ENCODE data around the gene CACNA1C. TPM values are rescaled to one million over a fixed set of nuclear protein-coding genes. Genes with fewer than 3 reads are reported as not detected.

CACNA1C gene
- total RNA-seq, 2 donors from 2014 or later: 0.86 to 6.3 TPM

GRCh38 chr12:2376908-2377657 is 324.3 kb downstream of the CACNA1C start:
- Histone ChIP-seq H3K4me1 (ENCODE audit: control insufficient read depth, insufficient read depth, low read length) (no peaks in the 10 kb centered on the region), H3K27ac (ENCODE audit: low read depth, low read length) (no peak overlapping the region), H3K36me3 (ENCODE audit: control insufficient read depth, insufficient read depth, low read length) (no peaks in the 10 kb centered on the region), H3K9ac (ENCODE audit: extremely low read depth, low read length, poor library complexity, severe bottlenecking) (no peak overlapping the region), H3K4me3 (ENCODE audit: low read length) (no peak overlapping the region), H3K27me3 (ENCODE audit: control insufficient read depth, insufficient read depth, low read length, poor library complexity, severe bottlenecking) (no peaks in the 10 kb centered on the region), H3K9me3 (ENCODE audit: control insufficient read depth, low read length) (no peaks in the 10 kb centered on the region)
- peaks cover 15% of the 10 kb centered on the region for H3K4me1 Mint-ChIP-seq
- WGBS, 2 experiments (ENCODE audit: insufficient coverage in 1 of 2, insufficient read length in 1 of 2): 64 to 68% methylated on average over 12 to 20 of the region's 20 CpGs
- no peak overlapping the region for H3K4me3 Mint-ChIP-seq
- peaks cover 16% of the 10 kb centered on the region for H3K27me3 Mint-ChIP-seq (ENCODE audit: insufficient read depth)
- no peak overlapping the region for H3K27ac Mint-ChIP-seq
- DNase-seq: peak; percentile 96
- no peaks in the 10 kb centered on the region for H3K36me3 Mint-ChIP-seq (ENCODE audit: low read depth)
- no peaks in the 10 kb centered on the region for H3K9me3 Mint-ChIP-seq
- peak; percentile 36 for TF ChIP-seq CTCF (conservative IDR thresholded peaks at IDR 0.05)

DNA sequence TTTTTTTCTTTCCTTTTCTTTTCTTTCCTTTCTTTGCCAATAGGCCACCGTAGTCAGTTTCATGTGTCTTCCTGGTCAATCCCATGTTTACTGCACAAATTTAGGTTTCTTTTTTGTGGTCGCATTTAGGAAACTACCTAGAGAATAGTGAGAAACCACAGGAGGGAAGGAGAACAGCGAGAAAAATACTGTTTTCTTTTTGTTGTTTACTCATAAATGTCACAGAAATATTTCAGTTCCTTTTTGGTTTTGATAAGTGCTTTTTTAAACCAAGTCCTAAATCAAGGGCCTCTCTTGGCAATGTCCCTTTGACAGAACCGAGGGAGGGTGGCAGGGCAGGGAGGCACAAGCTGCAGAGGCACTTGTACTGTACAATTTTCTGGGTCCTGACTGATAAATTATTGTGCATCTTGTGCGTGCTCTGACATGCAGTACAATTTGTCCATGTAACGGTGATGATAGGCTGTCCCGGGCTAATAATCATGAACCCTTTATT is 326.1 kb downstream of the CACNA1C start:
- TF ChIP-seq CTCF (conservative IDR thresholded peaks at IDR 0.05): no peak
- no peak overlapping the region for H3K4me3 Mint-ChIP-seq
- H3K27ac ChIP-seq (ENCODE audit: low read depth, low read length): no peak overlapping the region
- no peaks in the 10 kb centered on the region for H3K9me3 ChIP-seq (ENCODE audit: control insufficient read depth, low read length)
- no peaks in the 10 kb centered on the region for H3K27me3 ChIP-seq (ENCODE audit: control insufficient read depth, insufficient read depth, low read length, poor library complexity, severe bottlenecking)
- H3K9ac ChIP-seq (ENCODE audit: extremely low read depth, low read length, poor library complexity, severe bottlenecking): no peak overlapping the region
- no peak overlapping the region for H3K27ac Mint-ChIP-seq
- H3K36me3 ChIP-seq (ENCODE audit: control insufficient read depth, insufficient read depth, low read length): no peaks in the 10 kb centered on the region
- peaks cover 6% of the 10 kb centered on the region for H3K4me1 ChIP-seq (ENCODE audit: control insufficient read depth, insufficient read depth, low read length)
- peak; percentile 9 for DNase-seq
- WGBS, 2 experiments (ENCODE audit: insufficient coverage in 1 of 2, insufficient read length in 1 of 2): 90 to 98% methylated on average over 4 to 7 of the region's 7 CpGs
- H3K36me3 Mint-ChIP-seq (ENCODE audit: low read depth): no peaks in the 10 kb centered on the region
- H3K4me3 ChIP-seq (ENCODE audit: low read length): no peak overlapping the region
- H3K27me3 Mint-ChIP-seq (ENCODE audit: insufficient read depth): peaks cover 16% of the 10 kb centered on the region
- no peaks in the 10 kb centered on the region for H3K9me3 Mint-ChIP-seq
- H3K4me1 Mint-ChIP-seq: peaks cover 31% of the 10 kb centered on the region

DNA sequence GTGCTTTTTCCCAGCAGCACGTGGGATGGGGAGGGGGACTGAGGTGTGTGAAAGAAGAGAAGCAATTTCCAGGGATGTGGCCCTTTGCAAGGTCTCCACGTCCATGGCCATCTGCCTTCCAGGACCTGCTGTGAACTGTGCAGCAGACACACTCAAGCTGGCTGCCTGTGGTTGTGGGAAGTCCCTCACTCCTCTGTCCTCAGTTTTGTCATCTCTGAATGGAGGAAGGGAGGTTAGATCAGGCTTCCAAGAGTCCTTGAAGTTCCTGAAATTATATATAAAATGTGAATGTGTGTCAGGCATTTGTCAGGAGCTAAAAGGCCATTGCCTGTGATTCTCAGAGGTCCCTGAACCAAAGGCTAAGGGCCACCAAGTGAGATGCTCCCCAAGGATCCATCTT is 328.2 kb downstream of the CACNA1C start:
- Histone ChIP-seq H3K9ac (ENCODE audit: extremely low read depth, low read length, poor library complexity, severe bottlenecking) (no peak overlapping the region), H3K27ac (ENCODE audit: low read depth, low read length) (no peak overlapping the region), H3K27me3 (ENCODE audit: control insufficient read depth, insufficient read depth, low read length, poor library complexity, severe bottlenecking) (no peaks in the 10 kb centered on the region), H3K36me3 (ENCODE audit: control insufficient read depth, insufficient read depth, low read length) (no peaks in the 10 kb centered on the region), H3K4me3 (ENCODE audit: low read length) (no peak overlapping the region), H3K9me3 (ENCODE audit: control insufficient read depth, low read length) (no peaks in the 10 kb centered on the region), H3K4me1 (ENCODE audit: control insufficient read depth, insufficient read depth, low read length) (peaks cover 9% of the 10 kb centered on the region)
- Mint-ChIP-seq H3K27ac (no peak overlapping the region), H3K4me3 (no peak overlapping the region), H3K4me1 (peaks cover 34% of the 10 kb centered on the region), H3K9me3 (no peaks in the 10 kb centered on the region), H3K36me3 (ENCODE audit: low read depth) (no peaks in the 10 kb centered on the region), H3K27me3 (ENCODE audit: insufficient read depth) (peaks cover 19% of the 10 kb centered on the region)
- peak; percentile 15 for DNase-seq
- WGBS, 2 experiments (ENCODE audit: insufficient coverage in 1 of 2, insufficient read length in 1 of 2): 88% methylated on average over 2 of the region's 2 CpGs; no CpG with 5 or more reads in 1 of the 2 experiments
- no peak for TF ChIP-seq CTCF (conservative IDR thresholded peaks at IDR 0.05)

All from endodermal cell (in vitro differentiated cells).